AG09309 (cell line): ENCODE results near the gene MON2.
"Not testable (repeated sequence)": the region's sequence is repeated elsewhere in the genome, so short reads cannot be mapped to it uniquely, and the experiment has no call there.

ENCODE experiments used
- DNase-seq: peaks from one replicate; pipeline ENCODE4 v3.0.0-alpha.2; 2010; ENCODE audit warnings: low read depth
- H3K4me3 ChIP-seq: 2 replicates; pipeline ENCODE4 v1.5.1; 2011; ENCODE audit warnings: mild to moderate bottlenecking, low read depth, low read length, moderate library complexity; ENCODE audit not compliant: control insufficient read depth
- CTCF ChIP-seq: IDR thresholded peaks from 2 replicates; pipeline ENCODE4 v1.5.1; 2011; ENCODE audit warnings: mild to moderate bottlenecking, low read depth, low read length, inconsistent platforms; ENCODE audit not compliant: insufficient read depth, control insufficient read depth; ENCODE audit errors: missing control alignments

Gene MON2

GRCh38 chr12:62481843-62482540, 15.4 kb downstream of the MON2 start:
- H3K4me3 ChIP-seq, result no peak overlapping the region
- no peak for DNase-seq
- TF ChIP-seq CTCF, result no peak

GRCh38 chr12:62482769-62483168, 16.1 kb downstream of the MON2 start:
- H3K4me3 ChIP-seq, result no peak overlapping the region
- TF ChIP-seq CTCF, result no peak
- DNase-seq, result no peak

GRCh38 chr12:62484233-62484632, 17.6 kb downstream of the MON2 start:
- H3K4me3 ChIP-seq, result no peak overlapping the region
- no peak for DNase-seq
- no peak for TF ChIP-seq CTCF

- no peak for TF ChIP-seq CTCF
These were observed 39.2 kb downstream of the MON2 start for GRCh38 chr12:62505786-62506185.

GRCh38 chr12:62512901-62513300, 46.3 kb downstream of the MON2 start:
- H3K4me3 ChIP-seq, result no peak overlapping the region
- DNase-seq, result no peak
- TF ChIP-seq CTCF, result no peak

More at GRCh38 chr12:62505786-62506185, 39.2 kb downstream of the MON2 start:
- H3K4me3 ChIP-seq, result no peak overlapping the region
- no peak for DNase-seq

GRCh38 chr12:62514080-62514479, 47.5 kb downstream of the MON2 start:
- H3K4me3 ChIP-seq, DNase-seq: not testable (repeated sequence)

- TF ChIP-seq CTCF, result no peak
- DNase-seq, result no peak
- H3K4me3 ChIP-seq, result no peak overlapping the region
These were observed 50.3 kb downstream of the MON2 start for GRCh38 chr12:62516927-62517326.
